ENCODE measurements around the gene C3orf70.

DNA sequence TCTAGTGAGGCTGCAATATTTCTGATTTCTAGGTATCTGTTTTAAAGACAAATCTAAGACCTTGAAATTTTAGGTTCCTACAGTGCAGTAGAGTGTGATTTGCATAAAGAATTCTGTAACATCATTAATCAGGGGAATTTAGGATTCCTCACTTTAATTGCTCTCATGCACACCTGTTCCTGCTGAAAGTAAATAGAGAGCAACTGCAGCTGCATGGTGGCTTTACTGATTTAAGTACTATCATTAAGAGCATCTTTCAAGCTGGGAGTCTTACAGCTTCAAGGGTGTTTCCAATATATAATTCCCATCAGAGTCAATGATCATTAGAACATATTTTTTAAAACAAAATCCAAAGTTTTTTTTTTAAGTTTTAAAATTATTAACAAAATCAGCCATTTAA is 36.0 kb upstream of the C3orf70 start:
- TF ChIP-seq, protein P1, sequence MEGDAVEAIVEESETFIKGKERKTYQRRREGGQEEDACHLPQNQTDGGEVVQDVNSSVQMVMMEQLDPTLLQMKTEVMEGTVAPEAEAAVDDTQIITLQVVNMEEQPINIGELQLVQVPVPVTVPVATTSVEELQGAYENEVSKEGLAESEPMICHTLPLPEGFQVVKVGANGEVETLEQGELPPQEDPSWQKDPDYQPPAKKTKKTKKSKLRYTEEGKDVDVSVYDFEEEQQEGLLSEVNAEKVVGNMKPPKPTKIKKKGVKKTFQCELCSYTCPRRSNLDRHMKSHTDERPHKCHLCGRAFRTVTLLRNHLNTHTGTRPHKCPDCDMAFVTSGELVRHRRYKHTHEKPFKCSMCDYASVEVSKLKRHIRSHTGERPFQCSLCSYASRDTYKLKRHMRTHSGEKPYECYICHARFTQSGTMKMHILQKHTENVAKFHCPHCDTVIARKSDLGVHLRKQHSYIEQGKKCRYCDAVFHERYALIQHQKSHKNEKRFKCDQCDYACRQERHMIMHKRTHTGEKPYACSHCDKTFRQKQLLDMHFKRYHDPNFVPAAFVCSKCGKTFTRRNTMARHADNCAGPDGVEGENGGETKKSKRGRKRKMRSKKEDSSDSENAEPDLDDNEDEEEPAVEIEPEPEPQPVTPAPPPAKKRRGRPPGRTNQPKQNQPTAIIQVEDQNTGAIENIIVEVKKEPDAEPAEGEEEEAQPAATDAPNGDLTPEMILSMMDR (IDR thresholded peaks at IDR 0.05; ENCODE audit: low read depth, low read length): no peak
- TF ChIP-seq EZH2phosphoT487 (IDR thresholded peaks at IDR 0.05; ENCODE audit: low read depth): no peak
